ENCODE data around the gene RERG.

Gene RERG

DNA sequence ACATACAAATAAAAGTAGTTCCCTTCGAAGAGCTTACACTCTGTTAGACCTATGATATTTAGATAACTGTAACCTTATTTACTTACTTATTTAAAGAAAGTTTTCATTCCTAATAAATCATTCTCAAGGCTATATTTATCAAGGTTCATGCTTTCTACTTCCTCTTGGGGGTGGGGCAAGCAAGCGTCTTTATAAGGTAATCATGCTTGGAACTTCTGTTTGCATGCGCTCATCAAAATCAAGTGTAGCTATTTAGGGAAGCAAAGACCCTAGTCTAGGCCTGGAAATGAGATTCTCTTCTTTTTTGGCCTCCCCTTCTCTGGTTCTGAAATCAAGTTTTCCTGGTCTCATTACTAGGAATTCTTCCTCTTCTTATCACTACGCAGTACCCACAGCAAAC, 766 bp downstream of the RERG start:
- no peak for DNase-seq (ENCODE audit: low read depth in 2 of 2, low spot score in 1 of 2)

DNA sequence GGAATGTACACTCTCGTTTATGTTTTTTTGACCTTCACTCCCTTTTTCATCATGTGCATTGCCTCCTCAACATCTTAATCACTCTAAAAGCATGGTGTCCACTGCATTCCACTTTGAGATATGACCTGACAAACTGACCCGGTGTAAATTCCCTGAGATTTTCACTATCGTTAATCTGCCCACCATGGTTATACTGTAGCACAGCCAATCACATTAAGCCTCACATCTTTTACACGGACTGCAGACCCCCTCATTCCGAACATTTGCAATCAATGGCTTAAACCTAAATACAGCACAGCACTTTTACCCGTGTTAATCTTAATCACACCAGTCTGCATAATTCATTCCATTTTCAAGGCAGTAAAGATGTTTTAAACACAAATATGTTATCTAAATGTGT, 2.4 kb downstream of the RERG start:
- DNase-seq (ENCODE audit: low read depth in 2 of 2, low spot score in 1 of 2), result no peak

DNA sequence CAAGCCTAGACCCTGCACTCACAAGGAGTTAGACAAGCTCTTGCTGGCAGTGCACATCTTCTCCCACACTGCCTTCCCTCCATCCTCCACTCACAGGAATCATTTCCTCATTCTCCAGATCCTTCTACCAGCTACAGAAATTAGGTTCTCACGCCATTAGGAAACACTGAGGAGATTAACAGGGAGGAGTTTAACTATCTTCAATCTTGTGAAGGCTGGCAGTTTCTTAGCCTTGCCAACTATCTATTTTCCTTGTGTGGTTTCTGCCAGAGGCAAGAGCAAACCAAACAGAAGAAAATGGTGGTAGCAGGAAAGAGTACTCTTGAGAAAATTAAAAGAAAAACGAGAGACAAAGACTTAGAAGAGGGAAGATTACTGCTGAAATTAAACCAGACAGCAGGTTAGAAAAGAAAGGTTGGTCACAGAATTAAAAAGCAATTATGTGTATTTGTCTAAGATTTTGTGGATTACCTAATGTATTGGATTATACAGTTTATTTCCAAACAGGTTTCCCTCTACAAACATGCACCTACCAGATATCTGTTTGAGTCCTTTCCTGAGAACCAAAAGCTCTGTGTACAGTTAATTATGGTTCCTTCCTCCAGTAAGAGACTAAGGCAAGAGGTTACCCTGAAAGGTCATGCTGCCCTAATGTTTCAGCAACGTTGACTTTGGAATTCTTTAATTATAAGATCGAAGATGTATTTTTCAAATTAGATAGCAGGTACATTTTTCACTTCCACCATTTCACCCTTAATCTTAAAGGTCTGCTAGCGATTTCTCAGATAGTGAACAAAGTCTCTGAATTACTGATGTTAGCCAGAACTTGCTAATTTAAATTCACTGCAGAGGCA, 5.0 kb downstream of the RERG start:
- no peak for DNase-seq (ENCODE audit: low read depth in 2 of 2, low spot score in 1 of 2)

DNA sequence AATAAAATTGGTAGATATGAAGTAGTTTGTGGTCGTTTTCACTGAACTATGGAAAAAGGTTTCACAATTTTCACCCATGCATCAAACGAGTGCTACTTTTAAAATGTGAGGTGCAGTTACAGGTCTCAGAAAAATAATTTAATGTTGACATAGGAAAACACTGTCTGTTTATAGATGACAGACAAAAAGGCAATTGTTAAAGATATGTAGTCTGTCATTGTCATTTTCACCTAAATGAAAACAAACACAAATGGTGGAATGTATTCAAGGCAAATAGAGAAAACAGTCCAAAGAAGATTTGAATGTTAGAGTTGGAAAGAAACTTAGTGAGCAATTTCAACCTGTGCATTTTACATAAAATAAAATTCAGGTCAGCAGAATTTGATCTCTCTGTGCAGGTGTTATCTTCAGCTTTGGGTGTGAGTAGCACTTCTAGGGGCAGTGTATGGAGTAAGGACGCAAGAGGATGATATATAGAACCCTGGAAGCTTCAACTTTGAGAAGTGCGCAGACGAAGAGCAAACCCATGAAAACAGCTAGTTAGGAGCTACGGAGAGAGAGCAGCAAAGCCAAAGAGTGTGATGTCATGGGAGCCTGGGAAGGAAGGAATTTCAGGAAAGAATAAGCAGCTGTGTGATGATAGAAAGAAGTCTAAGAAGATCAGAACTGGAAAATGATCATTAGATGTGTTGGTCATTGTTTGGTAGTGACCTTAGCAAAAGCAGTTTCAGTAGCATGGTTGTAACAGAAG, 6.2 kb downstream of the RERG start:
- no peak for DNase-seq (ENCODE audit: low read depth in 2 of 2, low spot score in 1 of 2)

DNA sequence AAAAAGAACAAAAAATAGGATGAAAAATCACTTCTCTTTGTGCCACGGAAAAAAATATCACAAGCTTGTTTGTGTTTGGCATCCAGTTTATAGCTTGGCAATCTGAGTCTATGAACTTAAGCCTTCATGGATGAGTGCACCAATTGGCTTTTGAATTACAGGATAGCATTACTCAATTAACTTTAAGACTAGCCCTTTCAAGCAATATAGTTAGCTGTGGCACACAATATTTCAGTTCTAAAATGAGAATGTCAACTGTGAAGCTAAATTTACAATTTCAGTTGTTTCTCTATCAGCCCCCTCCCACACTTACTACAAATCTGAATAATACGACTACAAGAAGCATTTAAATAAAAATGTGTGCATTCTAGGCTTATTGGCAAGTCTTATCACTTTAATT, 8.3 kb downstream of the RERG start:
- no peak for DNase-seq (ENCODE audit: low read depth in 2 of 2, low spot score in 1 of 2)

DNA sequence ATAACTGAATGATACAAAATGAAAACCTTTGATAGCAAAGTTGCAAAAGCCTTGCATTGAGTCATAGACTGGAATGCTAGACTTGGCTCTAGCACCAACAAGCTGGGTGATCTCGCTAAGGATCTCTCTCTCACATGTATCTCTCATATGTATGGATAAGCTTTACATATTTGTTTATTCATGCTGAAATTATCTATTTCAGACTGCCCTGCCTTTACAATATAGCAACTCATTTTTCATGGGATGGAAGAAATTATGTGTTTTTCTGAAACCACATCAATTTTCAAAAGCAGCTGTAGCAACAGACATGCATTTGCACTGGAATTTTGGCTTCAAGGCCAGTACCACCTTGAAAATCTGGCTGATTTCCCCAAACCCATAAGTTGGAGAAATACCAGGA, 11.4 kb downstream of the RERG start:
- no peak for DNase-seq (ENCODE audit: low read depth in 2 of 2, low spot score in 1 of 2)

DNA sequence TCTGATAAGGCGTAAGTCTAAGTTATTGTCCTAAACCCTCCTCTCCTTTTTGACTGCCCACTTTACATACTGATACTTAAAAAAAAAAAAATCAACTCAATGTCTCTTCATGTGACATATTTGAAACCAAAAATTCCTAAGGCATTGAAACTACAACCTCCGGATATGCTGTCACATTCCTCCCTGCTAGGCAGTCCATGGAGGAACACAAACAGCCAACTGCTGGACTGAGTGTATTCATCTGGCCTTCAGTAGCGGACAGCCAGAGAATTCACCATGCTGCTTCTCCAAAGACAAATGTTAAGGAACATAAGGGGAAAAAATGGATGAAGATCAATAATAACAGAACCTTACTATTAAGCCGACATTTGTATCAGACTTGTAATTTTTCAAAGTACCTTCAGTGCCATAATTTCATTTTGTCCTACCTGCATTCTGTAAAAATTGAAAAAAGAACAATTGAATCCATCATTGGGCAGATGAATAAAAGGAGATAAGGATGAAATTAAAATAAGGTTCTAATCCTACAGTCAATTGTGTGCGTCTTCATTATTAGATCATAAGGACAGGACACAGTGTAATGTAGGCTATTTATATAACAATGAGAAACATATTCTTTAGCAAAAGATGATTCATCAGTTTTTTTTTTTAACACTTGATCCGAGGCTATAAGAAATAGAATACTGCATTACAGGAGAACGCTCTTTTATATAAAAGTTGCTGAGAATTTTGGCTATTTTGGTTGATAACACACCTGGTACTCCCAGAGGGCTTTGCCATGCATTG, 12.2 kb downstream of the RERG start:
- DNase-seq (ENCODE audit: low read depth in 2 of 2, low spot score in 1 of 2), result no peak

DNA sequence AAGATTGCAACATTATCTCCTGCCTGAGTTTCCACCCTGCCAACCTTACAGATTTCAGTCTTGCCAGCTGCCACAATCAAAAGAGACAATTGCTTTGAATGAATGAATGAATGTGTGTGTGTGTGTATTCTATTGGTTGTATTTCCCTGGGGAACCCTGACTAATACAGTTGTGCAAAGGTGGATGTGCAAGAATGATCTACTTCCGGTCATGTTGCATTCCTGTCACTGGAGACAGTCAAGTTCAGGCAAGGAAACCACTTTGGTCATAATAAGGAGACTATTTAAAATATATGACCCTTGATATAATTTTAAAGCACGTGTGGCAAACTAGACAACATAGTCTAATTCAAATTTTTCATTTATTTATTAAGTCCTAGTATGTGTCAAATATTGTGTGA, 13.1 kb downstream of the RERG start:
- no peak for DNase-seq (ENCODE audit: low read depth in 2 of 2, low spot score in 1 of 2)

DNA sequence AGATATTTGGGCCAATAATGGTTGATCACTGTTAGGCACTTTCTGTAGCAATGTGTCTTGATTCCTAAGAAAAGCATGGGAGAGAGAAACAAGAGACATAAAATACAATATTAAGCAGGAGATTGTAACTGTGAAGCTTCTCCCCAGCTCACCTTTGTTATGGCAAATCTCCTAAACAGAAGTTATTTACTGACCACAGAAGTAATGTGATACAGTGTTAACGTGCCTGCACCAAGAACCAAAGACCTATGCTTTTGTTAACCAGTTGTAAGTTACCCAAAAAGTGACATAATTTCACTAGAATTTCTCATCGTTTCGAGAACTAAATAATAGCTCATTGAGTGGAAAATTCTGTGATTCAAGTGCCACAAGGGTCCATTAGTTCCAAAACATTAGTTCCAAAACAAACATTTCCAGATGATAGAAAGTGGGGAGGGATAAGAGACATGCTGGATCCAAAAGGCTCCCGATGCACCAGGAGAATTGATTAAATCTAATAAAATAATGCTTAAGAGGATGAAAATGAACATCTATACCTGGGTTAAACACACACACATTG, 14.3 kb downstream of the RERG start:
- DNase-seq (ENCODE audit: low read depth in 2 of 2, low spot score in 1 of 2), result no peak

DNA sequence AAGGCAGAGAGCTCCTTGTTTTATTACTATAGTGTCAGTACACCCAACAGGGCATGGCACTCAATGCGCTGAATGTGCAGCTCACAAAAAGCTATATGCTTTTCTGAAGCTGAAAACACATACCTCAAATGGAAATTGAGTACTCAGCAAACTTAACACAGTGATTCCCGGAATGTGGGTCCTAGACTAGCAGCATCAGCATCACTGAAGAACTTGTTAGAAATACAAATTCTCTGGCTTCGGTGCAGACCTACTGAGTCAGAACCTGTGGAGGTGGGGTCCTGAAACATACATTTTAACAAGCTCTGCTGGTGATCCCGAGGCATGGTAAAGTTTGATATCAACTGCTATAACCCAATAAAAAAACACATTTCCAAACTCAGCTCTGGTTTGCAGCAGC, 14.9 kb downstream of the RERG start:
- DNase-seq (ENCODE audit: low read depth in 2 of 2, low spot score in 1 of 2), result no peak

DNA sequence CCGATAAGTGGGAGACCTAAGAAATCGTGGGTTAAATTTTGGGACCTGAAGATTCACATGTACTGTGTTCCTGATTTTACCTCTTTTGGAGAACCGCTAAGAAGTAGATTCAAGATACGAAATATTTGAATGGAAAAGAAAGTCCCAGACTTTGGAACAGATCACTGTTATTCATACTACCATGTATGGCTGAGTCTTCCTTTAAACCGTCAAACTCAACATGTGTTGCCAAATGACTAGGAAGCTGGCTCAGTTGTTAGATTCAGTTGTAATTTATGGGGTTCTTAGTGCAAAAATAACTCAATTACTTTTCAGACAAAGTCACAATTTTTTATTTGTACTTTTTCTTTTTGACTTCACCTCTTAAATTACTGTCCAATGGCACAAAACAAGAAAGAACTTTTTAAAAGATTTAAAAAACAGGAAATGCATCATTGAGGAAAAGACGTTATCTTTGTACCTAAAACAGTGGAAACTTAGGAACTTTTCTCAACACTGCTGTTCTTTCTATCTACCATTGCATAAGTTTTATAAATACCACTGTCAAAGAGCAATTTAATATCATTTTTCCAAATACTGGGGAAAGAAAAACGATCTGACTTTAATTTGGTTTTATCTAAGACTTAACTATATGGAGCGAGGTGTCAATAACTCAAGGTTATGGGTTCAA, 15.7 kb downstream of the RERG start:
- DNase-seq (ENCODE audit: low read depth in 2 of 2, low spot score in 1 of 2), result no peak

DNA sequence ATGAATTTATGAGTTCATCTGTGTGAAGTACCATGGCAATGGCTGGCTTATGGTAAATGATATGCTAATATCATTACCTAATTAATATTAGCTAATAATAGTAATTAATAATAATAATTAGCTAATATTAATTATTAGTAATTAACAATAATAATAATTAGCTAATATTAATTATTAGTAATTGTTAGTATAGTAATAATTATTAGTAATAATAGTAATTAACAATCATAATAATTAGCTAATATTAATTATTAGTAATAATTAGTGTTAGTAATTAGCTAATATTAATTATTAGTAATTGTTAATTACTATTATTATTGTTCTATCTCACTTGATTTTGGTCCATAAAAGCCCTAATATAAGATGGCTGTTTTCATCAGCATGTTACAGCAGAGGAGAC, 19.8 kb downstream of the RERG start:
- DNase-seq (ENCODE audit: low read depth in 2 of 2, low spot score in 1 of 2), result no peak

DNA sequence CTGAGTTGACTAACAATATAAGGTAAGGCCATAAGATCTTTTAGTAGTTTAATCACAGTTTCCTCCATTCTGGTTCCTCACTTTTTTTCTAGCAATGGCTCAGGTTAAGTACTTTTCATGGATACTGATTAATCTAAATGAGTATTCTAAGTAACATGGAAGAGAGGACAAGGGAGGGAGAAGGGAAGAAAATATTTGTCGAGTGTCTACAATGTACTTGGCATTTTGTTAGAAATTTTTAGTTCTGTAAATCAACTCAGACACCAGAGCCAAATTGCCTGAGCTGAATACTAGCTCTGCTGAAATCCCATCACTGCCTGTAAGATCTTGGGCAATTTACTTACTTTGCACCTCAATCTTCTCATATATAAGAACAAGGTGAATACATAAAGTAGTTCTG, 20.2 kb downstream of the RERG start:
- no peak for DNase-seq (ENCODE audit: low read depth in 2 of 2, low spot score in 1 of 2)

DNA sequence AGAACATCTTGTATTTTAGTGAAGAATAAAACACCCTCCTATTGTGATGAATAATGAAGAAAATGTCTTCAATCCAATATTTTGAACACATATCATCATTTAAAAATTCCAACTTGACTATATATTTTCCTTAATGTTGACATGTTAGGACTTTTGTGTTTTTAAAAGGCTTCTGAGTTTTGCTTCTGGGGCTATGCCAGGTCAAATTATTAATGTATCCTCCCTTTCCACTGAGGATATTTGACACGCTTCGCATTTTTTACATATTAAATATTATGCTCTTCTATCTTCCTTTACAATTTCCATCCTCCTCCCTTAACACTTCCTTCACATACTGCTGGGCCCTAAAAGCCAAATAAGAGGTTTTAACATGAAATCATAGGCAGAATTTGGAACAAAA, 20.6 kb downstream of the RERG start:
- no peak for DNase-seq (ENCODE audit: low read depth in 2 of 2, low spot score in 1 of 2)

DNA sequence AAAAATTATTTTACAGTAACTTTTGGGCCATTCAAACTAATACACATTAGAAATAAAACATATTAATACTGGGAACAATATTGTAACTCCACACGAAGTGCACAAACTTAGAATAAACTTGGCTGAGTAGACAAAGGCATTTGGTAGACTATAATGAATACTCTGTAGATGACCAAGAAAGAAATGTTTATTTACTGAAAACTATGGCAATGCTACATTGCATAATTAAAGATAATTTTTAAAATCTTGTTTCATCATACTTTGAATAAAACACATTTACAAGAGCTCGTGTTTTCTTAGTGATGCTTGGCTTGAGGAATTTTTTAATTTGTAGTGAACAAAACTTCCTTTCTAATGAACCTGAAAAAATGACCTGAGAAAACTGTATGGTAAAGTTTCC, 21.3 kb downstream of the RERG start:
- no peak for DNase-seq (ENCODE audit: low read depth in 2 of 2, low spot score in 1 of 2)

DNA sequence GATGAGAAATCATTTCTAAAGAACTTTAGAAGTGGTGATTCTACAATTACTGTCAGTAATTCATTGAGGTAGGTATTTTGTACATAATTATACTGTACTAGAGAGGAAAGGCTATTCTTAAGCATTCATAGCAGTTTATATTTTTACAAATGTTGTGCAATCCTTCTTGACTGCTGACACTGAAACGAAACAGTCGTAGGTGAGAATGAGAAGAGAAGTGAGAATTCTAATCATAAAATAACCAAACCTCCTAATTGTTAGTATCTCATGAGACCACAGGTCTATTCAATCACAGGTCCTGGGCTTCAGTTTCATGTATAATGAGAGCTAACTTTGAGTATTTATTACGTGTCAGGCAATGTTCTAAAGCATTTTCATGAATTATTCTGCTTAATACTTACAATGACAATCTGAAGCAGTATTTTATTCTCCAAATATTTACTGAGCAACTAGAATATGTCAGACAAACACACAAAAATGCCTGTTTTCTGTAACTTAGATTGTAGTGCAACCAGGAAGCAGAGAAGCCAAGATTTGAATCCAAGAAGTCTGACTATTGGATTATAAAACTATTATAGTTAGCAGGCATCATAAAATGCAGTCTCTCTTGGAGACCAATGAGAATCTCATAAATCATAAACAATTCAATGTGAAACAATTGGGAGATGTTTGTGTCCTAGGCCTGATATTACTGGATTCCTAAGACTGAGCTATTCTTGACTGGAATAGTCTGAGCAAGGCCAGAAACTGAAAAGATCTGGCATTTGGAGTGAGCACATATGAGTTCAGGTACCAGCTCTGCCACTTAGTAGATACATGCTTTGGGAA, 24.3 kb downstream of the RERG start:
- no peak for DNase-seq (ENCODE audit: low read depth in 2 of 2, low spot score in 1 of 2)

DNA sequence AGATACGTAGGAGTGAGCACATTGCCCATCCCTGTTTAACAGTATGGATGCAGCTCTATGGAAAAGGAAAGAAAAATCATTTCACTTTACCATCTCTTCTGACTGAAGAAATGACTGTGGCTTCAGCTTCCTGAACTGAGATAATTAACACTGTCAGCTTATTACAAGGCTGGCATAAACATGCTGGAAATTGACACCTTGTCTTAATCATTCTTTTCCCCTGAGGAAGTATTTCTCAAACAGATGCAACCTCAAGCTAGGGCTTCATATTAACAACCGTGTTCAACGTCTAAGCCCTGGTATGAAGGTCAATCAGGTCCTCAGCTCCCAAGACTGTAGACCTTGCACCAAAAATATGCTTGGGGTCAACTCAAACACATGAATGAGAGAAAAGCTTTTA, 25.0 kb downstream of the RERG start:
- no peak for DNase-seq (ENCODE audit: low read depth in 2 of 2, low spot score in 1 of 2)

DNA sequence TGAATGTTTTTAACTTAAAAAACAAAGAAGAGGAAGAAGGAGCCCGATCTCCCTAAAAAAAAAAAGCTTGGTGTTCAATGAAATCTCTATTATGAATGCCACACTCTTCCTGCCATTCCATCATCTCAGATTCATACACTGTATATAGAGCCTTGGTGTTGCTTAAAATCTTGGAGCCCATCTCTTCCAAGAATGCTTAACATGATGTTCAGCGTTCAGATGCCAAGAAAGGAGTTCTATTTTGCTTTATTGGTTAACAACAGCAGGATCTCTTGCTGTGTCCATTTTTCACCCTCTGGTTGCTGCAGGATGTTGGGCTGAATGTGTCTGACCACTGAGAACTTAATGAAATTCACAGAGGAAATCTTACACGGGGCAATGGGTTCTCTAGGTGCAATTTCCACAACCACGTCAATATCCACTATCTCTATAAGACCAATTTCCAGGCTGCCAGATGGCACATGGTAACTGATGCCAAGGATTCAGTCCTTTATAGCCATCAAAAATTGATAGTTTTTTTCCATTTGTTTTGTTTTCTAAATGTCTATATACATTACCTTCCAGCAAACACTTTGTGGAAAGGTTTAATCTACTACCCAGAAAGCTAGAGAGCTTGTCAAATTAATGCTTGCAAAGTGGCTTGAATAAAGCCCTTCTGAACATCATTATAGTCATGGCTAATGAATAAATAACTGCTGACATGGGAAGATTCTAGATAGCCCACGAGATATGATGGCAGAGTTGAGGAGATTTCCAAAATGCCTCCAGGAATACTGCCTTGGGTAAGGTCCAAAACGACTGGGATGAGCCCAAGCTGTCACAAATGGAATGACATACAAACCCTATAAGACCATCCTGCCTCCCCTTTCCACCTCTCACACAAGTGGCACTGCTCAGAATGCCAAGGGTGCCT, 26.5 kb downstream of the RERG start:
- DNase-seq (ENCODE audit: low read depth in 2 of 2, low spot score in 1 of 2), result no peak

DNA sequence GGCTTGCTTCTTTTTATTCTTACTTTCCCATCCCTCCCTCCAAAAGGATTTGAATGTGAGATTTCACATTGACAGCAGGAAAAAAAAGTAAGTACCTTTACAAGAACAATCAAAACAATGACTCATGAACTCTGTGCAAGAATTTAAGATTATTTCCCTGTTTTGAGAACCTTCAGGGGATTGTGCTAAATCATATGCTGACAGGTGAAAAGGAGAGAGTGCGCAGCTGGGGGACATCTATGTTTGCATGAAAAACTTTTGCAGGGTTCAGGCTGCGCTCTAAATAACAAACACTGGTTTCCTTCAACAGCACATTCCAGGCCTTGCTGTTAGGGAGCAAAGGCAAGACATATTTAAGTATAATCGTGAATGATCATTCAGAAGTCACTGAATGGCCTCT, 27.3 kb downstream of the RERG start:
- no peak for DNase-seq (ENCODE audit: low read depth in 2 of 2, low spot score in 1 of 2)

All from stimulated activated CD8-positive, alpha-beta memory T cell treated with anti-CD3 and anti-CD28 coated beads, Interleukin-4, amount 100 ng/mL, for 4 hours (primary cell).